Measurements from ENCODE around the gene MAIP1.

GRCh38 chr2:199911877-199912161 lies 43.6 kb upstream of the MAIP1 start:
- TF ChIP-seq POLR2A (IDR thresholded peaks at IDR 0.05; ENCODE audit: low read length) = no peak
- TF ChIP-seq CEBPB (IDR thresholded peaks at IDR 0.05) = no peak
- TF ChIP-seq, protein P1, sequence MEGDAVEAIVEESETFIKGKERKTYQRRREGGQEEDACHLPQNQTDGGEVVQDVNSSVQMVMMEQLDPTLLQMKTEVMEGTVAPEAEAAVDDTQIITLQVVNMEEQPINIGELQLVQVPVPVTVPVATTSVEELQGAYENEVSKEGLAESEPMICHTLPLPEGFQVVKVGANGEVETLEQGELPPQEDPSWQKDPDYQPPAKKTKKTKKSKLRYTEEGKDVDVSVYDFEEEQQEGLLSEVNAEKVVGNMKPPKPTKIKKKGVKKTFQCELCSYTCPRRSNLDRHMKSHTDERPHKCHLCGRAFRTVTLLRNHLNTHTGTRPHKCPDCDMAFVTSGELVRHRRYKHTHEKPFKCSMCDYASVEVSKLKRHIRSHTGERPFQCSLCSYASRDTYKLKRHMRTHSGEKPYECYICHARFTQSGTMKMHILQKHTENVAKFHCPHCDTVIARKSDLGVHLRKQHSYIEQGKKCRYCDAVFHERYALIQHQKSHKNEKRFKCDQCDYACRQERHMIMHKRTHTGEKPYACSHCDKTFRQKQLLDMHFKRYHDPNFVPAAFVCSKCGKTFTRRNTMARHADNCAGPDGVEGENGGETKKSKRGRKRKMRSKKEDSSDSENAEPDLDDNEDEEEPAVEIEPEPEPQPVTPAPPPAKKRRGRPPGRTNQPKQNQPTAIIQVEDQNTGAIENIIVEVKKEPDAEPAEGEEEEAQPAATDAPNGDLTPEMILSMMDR (IDR thresholded peaks at IDR 0.05) = no peak
- no peak for TF ChIP-seq RFX5 (IDR thresholded peaks at IDR 0.05)
- no peak for TF ChIP-seq CHD2 (IDR thresholded peaks at IDR 0.05; ENCODE audit: low read length, partially characterized antibody)
- no peak for TF ChIP-seq RNF2 (IDR thresholded peaks at IDR 0.05; ENCODE audit: borderline replicate concordance, low read depth)
- TF ChIP-seq BCL3 (IDR thresholded peaks at IDR 0.05) = no peak
- no peak for TF ChIP-seq RARB (CRISPR knock-in tag; IDR thresholded peaks at IDR 0.05)
- TF ChIP-seq EP300 (IDR thresholded peaks at IDR 0.05) = no peak
- TF ChIP-seq ELK1 (IDR thresholded peaks at IDR 0.05; ENCODE audit: low read depth, low read length) = no peak
- no peak for TF ChIP-seq ZFP36 (IDR thresholded peaks at IDR 0.05; ENCODE audit: borderline replicate concordance, partially characterized antibody)
- no peak for TF ChIP-seq REST (IDR thresholded peaks at IDR 0.05)
- TF ChIP-seq ZSCAN20 (CRISPR knock-in tag; IDR thresholded peaks at IDR 0.05) = no peak

Data from A549 (cell line).